Glomerular visceral epithelial cell (primary cell): Measurements from ENCODE around the gene CDCP2.

Experiments used
- DNase-seq: peaks from one replicate; pipeline ENCODE4 v3.0.0-alpha.2; 2016; ENCODE audit errors: extremely low spot score

CDCP2 gene

DNA sequence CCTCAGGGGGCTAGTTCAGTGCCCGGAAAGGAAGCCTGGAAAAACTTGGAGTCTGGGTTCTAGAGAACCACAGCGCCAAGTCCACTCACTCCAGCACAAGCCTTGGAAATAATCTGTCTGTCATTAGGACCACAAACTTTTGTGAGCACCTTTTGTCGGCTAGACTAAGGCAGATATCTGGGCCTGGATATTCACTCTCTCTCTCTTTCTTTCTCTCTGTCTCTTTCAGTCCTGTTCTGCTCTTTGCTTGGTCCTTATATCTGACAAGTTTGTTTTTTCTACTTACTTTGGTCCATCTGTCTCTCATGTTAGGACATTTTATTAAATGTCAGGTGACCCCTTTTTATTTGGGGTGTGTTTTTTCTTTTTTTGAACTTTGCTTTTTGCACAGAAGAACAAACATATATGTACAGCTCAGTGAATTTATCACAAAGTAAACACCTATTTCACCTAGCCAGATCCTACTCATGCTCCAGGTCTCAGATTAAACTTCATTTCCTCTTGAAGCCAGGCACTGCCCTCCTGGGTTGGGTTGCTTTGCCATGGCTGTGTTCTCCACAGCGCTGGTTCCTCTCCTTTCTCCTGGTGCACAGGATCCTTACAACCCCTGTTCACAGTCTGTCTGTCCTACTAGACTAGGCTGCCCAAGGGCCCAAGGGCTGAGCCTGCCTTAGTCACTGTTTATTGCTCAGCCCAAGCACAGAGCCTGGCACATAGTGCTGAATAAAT lies 58.6 kb downstream of the CDCP2 start:
- no peak for DNase-seq

- no peak for DNase-seq
Observed at GRCh38 chr1:54091666-54092065, 61.1 kb downstream of the CDCP2 start.

- DNase-seq = no peak
Observed at GRCh38 chr1:54088385-54088784, 64.4 kb downstream of the CDCP2 start.

DNA sequence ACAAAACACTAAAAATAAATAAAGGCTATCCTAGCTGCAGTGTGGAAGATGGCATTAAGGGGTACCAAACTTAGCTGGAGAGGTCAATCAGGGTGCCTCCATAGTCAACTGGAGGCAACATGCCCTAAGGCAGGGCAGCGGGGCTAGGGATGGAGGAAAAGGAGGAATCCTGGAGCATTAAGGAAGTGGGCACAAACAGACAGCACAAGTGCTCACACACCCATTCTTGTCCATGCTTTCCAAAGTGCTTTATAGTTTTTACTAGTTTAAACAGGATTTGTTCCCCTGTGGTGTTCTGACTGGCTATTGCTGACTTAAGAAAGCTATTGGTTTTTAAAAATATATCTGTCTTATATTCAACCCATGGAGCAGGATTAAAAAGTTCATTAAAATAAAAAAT lies 66.0 kb downstream of the CDCP2 start:
- no peak for DNase-seq

DNA sequence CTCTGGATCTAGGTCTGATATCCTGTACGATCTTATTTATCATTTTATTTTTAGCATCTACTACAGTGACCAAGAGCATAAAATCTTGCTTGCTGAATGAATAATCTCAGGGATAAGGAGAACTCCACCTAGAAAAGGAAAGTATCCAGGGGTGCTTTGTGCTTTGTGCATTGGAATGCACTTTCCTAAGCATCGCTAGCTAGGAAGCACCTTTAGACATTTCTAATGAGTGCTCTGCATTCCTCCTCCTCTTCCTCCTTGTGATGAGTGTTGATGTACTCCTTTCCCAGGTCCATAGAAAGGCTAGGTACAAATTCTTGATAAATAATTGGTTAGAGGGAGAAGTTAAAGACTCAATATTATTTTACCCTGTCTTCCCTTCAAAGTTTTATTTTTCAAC lies 68.0 kb downstream of the CDCP2 start:
- DNase-seq = no peak
